CD4-positive, alpha-beta T cell treated with Interleukin-17A for 1 hour (primary cell): ENCODE measurements around the gene RAB40B.
"Not testable (repeated sequence)": the region's sequence is repeated elsewhere in the genome, so short reads cannot be mapped to it uniquely, and the experiment has no call there.

Experiments
- DNase-seq: peaks from one replicate; pipeline ENCODE4 v3.0.0-alpha.2; 2020

The RAB40B gene, protein sequence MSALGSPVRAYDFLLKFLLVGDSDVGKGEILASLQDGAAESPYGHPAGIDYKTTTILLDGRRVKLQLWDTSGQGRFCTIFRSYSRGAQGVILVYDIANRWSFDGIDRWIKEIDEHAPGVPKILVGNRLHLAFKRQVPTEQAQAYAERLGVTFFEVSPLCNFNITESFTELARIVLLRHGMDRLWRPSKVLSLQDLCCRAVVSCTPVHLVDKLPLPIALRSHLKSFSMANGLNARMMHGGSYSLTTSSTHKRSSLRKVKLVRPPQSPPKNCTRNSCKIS

DNA sequence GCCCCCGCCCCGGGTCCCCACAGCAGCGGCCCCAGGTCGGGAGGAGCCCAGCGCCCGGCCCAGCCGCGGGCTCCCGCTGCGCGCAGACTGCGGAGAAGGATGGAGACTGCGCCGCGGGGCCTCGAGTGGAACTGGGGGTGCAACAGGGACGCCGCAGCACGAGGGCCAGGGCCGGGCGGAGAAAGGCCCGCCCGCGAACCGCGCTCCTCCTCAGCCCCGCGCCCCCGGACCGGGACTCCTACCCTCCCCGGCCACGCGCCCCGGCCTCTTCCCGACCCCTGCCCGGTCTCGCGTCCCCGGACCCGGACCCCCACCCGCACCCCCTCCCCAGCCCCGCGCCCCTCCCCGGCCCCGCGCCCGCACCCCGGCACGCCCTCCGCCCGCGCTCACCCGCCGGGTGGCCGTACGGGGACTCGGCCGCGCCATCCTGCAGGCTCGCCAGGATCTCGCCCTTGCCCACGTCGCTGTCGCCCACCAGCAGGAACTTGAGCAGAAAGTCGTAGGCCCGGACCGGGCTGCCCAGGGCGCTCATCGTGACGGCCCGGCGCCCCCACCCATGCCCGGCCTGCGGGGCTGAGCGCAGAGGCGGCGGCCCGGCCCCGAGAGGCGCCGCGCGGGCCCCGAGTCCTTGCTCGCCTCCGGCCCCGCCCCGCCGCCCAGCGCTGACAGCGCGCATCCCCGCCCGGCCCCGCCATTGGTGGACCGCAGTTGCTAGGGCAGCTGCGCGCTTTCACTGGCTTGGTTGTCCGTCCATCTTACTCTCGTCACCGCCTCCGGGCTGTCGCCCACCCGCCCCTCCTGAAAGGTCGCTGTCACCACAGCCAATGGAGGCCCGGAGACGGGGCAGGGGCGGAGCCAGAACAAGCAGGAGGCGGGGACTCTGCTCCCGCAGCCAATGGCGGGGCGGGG, at the start of gene RAB40B:
TSS of gene RAB40B (minus strand) at position 634 of the 909 bp plus-strand sequence. CDS start at position 532, 102 bp downstream.
- peak; percentile 99 for DNase-seq

DNA sequence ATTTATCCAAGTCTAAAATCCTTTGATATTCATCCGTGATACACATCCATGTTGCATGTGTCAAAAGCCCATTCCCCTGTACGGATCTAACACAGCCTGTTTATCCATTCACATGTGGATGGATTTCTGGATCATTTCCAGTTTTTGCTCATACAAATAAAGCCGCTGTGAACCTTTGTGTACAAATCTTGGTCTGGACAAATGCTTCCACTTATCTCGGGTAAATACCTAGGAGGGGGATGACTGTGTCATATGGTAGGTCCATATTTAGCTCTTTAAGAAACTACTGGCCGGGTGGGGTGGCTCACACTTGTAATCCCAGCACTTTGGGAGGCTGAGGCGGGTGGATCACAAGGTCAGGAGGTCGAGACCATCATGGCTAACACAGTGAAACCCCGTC, 47.0 kb upstream of the RAB40B start:
- no peak for DNase-seq

DNA sequence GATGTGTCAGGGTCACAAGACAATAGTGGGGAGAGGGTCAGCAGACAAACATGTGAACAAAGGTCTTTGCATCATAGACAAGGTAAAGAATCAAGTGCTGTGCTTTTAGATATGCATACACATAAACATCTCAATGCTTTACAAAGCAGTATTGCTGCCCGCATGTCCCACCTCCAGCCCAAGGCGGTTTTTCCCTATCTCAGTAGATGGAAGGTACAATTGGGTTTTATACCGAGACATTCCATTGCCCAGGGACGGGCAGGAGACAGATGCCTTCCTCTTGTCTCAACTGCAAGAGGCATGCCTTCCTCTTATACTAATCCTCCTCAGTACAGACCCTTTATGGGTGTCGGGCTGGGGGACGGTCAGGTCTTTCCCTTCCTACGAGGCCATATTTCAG, 46.2 kb upstream of the RAB40B start:
- DNase-seq = not testable (repeated sequence)

DNA sequence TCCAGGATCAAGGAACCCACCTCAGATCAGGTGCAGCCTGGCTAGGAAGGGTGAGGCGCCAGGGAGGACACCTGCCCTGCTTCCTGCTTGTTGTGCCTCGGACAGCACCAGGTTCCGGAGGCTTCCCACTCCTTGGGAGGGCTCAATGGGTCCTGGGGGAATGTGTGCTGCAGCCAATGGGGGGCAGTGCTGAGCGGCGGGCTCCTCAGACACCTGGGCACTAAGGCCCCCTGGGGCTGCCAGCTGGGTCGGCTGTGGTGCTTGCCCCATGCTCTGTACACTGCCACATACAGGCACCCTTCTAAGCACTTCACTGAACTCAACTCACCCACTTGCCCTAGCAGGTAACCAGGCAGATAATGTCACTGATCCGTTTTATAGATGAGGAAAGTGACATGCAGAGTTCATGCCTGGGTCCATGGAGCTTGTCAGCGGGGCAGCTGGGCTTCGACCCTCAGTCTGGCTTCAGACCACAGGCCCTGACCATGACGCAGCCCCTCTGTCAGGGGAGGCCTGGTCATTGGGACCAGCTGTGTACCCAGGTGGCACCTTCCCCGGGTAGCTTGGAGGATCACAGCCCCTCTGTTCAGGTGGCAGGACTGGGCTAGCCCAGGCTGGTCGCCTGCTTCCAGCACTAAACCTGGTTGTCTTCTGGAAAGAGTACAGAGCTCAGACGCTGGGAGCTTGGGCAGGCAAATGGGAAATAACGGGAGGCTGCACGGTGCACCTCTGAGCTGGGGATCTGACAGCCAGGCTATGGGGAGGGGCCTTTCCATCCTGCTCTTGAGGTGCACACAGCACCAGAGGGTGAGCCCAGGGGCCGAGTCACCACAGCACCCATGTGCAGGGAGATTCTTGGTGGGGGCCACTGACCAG, 45.1 kb upstream of the RAB40B start:
- DNase-seq = no peak

DNA sequence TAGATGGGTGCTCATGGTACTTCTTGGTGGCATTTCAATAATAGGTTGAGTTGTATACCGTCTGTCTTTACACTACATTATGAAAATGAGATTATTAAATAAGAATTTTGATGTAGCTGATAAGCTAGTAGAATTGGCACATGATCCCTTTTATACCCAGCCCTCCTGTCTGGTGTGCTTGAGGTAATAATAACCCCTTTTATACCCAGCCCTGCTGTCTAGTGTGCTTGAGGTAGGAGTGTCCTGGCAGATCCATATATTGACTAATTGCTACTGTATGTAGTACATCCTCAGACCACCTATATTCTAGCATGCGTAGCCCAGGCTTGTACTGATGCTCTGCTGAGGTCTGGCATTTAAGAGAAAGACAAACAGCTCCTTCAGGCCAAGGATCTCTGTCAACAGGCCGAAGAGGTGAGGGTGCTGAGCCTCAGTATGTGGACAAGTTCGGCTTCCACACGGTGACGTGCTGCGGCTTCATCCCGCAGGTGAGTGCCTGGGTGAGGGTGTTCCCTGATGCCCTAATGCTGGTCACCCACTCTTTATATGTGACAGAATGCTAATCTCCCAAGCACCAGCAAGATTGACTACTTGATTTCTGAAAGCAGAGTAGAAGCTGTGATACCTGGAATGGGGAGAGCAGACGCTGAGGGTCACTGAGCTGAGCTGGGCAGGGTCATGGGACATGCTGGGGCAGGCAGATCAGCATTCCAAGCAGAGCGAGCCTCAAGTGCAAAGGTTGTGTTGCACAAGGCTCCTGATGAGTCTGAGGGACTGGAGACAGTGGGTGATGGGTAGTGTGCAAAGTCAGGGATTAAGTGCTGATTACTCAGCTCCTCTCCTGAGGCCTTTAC, 42.6 kb upstream of the RAB40B start:
- no peak for DNase-seq

DNA sequence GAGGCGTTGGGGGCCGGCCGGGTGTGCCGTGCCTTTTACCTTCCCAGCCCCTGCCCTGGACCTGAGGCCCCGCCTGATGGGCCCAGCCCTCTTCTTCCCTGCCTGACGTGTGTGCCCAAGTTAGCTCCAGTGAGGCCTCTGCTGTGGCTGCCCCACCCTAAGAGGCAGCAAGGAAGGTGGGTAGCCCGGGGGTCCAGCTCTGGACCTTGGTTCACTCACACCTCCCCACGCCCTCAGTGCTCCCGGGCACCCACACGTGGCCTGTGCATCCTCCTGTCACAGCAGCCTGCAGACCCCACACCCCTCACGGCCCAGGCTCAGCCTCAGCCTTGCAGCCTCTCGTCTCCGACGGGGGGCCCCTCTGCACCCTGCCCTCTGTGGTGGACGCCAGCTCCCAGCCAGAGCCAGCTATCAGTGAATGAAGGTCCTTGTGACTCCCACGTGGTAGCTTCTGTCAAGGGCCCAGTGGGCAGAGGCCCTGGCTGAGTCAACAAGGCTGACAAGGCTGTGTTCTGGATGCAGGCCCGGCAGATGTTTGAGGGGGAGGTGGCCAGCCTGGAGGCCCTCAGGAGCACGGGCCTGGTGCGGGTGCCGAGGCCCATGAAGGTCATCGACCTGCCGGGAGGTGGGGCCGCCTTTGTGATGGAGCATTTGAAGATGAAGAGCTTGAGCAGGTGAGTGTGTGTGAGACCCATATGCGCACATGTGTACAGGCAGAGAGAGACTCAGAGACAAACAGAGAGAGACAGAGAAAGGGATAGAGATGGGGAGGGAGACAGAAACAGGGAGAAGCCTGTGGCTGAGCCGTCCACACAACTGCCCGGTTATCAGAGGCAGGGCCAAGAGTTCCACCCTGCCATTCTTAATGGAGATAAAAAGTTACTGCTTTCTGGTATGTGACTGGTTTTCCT, 39.7 kb upstream of the RAB40B start:
- no peak for DNase-seq

DNA sequence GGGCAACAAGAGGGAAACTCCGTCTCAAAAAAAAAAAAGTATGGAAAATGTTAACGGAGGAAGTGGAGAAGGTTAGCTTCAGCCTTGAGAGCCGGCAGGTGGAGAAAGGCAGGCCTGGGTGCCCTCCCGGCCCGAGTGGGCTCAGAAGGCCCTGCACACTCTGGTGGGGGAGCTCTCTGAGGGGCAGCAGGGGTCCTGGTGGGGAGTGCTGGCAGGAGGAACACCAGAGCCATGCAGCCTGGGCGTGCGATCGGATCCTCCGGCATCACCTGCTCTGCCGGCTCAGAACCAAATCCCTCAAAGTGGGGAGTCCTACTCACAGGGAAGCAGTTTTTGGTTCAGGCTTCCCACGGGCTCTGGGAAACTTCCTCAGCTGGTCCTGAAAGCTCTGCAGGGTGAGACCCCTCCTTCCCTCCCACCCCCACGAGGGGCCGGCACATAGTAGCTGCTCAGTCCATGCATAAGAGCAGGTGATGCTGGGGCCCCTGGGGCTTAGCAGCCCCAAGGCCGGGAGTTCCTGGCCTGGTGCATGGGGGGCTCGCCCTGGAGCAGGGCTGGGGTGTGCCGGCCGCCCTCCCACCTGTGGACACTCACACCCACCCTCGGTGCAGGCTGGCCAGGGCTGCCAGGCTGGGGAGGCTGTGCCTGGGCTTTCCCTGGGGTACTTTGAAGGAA, 38.1 kb upstream of the RAB40B start:
- DNase-seq = no peak

DNA sequence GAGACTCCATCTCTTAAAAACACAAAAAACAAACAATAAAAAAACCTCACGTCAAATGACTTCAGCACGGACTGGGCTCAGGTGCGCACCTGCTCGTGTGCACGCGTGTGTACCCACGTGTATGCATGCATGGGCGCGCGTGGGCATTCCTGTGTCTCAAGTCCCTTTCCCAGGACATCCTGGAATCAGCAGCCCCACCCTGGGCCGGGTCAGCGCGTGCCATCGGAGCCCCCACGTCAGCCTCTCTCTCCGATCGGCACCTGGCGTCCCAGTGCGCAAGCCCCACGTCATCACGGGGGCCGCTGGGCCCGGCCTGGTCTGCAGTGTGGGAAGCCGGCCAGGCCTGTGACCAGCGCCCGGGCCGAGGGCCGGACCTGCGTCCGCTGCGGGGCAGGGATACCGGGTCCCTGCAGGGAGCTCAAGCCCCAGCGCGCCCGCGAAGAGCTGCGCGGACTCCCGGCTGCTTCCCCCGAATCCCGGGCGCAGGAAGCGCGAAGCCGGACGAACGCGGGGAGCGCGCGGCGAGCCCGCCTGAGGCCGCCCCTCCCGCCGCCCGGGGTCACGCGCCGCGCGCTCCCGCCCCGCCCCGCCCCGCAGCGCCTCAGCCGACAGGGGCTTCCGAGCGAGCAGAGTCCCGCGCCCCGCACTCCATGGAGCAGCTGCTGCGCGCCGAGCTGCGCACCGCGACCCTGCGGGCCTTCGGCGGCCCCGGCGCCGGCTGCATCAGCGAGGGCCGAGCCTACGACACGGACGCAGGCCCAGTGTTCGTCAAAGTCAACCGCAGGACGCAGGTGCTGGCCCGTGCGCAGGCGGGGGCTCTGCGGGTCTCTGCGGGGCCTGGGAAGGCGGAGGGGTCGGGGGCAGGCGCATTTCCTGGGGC, 36.7 kb upstream of the RAB40B start, which contains the start of gene FN3K:
TSS of gene FN3K (plus strand) at position 629 of the 880 bp plus-strand sequence. CDS start at position 651, 22 bp downstream.
- peak; percentile 33 for DNase-seq

DNA sequence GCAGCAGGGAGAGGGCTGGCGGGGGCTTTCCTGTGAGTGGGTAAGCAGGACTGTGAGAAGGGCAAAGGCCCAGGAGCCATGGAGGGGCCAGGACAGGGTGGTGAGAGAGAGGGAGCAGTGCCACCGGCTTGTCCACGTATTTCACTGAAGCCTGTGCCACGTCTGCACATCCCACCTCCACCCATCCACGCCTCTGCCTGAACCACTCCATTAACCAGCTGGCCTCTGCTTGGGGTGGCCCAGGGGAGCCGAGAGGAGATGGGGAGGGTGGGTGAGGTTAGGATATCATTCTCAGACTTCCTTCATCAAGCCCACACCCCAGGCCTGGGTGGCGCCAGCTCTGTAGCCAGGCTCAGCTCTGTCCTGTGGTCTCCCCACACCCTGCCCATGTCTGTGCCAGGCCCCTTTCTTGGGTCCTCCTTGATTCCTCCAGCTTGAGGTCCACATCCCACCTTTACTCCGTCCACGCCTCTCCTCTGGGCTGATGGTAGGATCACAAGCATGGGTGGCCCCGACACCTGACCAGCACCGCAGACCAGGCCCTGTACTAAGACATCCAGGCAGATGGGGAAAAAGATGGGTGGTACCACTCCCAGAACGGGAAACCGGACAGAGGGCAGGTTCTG, 33.7 kb upstream of the RAB40B start:
- no peak for DNase-seq

DNA sequence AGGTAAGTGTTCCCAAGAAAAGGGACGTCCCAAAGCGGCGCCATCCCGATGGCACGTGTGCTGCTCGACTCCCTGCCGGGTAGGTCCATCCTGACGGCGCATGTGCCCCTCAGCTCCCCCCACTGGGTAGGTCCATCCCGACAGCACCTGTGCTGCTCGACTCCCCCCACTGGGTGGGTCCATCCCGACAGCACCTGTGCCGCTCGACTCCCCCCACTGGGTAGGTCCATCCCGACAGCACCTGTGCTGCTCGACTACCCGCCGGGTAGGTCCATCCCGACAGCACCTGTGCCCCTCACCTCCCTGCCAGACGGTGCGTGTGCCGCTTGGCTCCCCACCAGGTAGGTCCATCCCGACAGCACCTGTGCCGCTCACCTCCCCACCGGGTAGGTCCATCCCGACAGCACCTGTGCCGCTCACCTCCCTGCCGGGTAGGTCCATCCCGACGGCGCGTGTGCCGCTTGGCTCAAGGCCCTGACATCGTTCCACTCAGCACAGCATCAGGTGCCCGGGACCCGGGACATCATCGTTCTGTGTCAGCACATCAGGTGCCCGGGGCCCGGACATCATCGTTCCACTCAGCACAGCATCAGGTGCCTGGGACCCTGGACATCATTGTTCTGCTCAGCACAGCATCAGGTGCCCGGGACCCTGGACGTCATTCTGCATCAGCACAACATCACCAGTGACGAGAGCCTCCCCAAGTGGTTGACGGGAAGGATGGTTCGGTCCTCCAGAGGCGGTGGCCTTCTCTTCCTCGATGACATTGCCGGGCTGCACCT, 31.2 kb upstream of the RAB40B start:
- DNase-seq = no peak

DNA sequence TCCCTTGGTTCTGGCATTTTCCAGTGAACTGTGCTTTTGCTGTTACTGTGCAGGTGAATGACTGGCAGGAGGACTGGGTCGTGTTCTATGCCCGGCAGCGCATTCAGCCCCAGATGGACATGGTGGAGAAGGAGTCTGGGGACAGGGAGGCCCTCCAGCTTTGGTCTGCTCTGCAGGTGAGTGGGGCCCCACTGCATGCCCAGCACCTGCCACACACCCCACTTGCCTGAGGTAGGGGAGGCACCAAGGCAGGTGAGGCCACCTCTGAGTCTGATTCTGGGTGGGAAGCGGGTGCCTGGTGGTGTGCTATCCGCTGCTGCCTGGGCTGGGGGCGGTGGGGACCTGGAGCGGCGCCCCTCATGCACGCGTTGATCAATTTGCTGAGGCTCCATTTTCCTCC, 27.9 kb upstream of the RAB40B start:
- DNase-seq = no peak

DNA sequence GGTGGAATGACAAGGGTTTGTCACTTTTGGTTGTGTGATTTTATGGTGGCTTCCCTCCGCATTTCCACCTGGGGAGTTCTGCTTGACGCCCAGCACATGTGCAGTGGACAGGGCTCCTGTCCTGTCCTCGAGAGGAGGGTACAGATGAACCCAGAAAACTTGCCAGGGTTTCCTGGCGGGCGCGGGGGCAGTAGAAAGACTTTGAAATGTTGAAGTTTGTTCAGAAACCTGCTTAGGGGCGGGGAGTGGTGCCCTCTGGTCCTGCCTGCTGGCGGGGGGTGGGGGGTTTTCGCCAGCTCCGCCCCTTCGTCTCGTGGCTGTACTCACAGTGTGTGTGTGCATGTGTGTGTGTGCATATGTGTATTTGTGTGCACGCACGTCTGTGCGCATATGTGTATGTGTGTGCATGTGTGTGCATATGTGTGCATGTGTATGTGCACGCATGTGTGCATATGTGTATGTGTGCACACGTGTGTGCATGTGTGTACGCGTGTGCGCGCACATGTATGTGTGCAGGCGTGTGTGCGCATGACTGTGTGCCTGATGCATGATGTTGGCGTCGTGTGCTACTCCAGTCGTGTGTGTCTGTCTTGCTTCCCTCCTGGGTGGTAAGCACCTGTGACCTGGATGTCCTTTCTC, 24.8 kb upstream of the RAB40B start:
- DNase-seq = no peak

DNA sequence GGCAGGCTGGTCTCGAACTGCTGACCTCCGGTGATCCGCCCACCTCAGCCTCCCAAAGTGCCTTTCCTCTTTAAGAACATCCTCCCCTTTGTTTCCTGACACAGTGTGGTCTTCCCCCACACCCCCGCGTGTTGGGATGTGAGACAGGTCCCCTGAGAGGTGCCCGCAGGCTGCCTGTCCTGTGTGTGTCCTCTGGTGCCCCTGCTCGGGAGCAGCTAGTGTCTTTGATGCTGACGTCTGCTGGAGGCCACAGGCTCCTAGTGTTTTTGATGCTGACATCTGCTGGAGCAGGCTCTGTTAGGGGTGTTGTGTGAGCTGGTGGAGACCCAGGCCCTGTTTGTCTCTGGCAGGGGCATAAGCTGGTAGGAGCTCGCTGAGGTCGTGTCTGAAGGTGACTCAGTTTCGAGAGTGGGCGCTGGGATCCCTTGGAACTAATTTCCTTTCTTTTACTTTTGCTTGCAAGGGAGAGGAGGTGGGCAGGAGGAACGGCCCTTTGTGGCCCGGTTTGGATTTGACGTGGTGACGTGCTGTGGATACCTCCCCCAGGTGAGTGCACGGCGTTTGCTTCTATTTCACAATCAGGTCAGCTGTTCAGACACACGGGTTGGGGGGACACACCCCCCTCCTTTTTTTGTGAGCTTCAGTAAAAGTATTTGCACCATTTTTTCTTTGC, 24.0 kb upstream of the RAB40B start:
- no peak for DNase-seq

DNA sequence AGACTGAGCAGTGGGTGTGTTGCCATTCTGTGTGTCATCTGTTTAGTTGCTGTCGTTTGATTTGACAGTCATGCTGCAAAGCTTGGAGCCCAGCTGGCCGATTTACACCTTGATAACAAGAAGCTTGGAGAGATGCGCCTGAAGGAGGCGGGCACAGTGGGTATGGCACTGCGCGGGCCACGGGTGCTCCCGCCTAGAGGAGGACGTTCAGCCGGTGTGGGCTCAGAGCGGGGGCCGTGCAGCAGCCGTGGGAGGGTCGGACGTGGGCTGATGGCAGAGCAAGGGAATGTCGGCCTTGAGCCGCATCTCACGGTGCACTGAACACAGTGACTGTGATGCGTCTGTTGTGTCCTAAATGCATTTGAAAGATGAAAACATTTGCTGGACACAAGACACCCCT, 21.7 kb upstream of the RAB40B start:
- DNase-seq = no peak

DNA sequence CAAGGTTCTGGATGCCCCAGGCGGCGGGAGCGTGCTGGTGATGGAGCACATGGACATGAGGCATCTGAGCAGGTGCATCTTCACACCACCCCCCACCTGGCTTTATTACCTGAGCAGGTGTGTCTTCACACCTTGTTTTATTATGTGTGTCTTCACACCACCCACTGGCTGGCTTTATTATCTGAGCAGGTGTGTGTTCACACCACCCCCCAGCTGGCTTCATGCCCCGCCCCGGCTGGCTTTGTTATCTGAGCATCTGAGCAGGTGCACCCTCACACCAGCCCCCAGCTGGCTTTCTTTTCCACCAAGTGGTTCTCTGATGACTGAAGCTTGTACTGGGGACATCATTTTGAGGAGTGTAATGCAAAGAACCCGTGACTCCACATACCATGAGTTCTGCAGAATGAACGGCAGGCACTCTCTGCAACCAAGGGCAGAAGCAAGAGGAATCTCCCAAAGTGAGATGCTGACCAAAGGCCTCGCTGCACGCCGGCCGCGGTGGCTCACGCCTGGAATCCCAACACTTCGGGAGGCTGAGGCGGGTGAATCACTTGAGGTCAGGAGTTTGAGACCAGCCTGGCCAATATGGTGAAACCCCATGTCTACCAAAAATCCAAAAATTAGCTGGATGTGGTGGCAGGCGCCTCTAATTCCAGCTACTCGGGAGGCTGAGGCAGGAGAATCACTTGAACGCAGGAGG, 20.6 kb upstream of the RAB40B start:
- no peak for DNase-seq
